Cardiac septum (tissue), 1 donor: Measurements from ENCODE around the gene ILKAP. TPM values are rescaled to one million over a fixed set of nuclear protein-coding genes. Genes with fewer than 3 reads are reported as not detected.

ENCODE experiments used
- DNase-seq: peaks from one replicate; pipeline ENCODE4 v3.0.0-alpha.2; 2020; ENCODE audit warnings: low spot score
- intact Hi-C: fragments of 100-400 bp; cut with DNase I; formaldehyde crosslinking; loops from one replicate; pipeline ENCODE4 v1.14.0; 2022
- total RNA-seq: library from RNA; stranded (reverse); fragmentation: NEBNext Ultra II Directional; extraction: Animal tissue kit (Norgen Biotek cat#: 25700); gene quantifications from one replicate; pipeline ENCODE4 v1.2.1, GENCODE V29; 2021
- donor health status: DM: no; HTN: no; CAD: no.

Gene ILKAP
- total RNA-seq, 1 donor from 2014 or later, result 29.5 TPM

DNA sequence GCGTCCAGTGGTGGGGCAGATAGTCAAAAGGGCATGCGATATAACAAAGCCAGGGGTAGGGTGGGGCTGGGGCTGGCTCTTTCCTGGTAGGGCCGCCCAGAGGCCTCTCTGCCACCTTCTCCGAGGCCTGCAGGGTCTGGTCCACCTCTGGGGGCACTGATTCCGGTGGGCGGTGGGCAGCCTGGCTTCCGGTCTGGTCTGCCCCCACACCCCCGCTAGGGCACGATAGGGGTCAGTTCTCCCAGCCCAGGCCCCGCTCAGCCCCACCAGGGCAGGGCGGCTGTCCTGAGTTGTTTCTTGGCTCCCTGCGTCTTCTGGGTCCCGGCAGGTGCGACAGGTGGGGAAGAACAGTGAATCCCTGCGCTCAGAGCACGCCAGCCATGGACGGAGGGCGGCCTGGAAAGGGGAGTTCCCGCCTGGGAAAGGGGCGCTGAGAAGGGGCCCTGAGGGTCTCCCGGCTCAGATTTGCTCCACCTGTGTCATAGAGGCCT lies 45.4 kb downstream of the ILKAP start:
- DNase-seq, result no peak
- intact Hi-C loops, result no loop called here

DNA sequence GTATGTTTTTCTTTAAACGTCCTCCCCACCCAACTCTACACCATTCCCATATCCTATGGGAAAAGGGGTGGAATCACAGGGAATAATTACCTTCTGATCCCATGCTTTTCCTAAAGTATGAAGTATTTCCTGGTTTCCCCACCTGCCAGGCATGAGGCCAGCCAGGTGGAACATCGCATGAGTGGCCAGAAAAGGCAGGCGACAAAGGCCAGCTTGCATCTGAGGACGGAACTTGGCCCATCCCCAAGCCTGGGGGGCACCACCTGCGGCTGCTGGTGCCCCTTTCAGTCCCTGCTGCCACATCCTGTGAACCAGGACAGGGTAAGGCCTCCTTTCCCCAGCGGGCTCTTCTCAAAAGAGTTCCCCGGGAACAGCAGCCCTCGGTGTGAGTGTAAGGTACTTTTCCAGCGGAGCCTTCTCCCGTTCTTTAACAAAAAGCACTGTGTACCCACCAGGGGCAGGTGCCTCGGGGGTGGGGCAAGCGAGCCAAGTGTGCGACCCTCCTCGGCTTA lies 45.9 kb downstream of the ILKAP start:
- no peak for DNase-seq
- intact Hi-C loops, result no loop called here

DNA sequence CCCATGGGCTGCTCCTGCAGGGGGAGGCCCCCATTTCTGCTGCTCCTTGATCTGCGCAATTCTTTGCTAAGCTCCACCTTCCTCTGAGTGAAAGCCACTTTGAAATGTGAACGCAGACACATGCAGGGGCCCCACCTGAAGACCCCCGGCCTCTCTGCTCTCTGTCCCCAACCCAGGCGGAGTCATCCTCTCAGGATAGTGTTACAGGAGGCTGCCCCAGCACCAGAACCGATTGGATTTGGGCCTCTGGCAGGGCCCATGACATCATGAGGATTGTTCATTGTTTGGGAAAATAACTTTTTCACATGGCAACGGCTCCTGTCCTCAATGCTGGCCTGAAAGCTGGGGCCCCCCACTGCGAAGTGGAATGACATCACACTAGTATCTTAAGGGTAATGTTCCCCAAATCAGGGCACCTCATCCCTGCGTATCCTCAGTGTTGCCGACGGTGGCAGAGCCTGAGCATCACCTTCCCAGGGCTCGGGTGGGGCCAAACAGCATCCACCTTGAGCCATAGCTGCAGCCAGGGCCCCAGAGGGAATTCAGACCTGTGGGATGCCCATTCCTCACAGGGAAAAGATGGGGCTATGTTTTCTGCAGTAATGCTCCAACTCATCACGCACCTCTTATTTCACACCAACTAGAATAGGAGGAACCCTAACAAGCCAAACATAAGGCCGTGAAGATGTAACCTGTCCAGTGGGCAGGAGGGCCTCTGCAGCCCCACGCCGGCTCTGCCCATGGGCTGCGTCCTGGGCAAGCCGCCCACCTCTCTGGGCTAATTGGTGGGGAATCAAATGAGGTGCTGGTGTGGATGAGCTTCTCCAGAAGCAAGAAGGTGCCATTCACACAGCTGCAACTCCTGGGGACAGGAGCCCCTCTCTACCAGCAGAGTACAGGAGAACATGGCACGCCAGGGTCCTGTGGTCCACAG lies 47.5 kb downstream of the ILKAP start:
- no peak for DNase-seq
- intact Hi-C loops, result no loop called here

DNA sequence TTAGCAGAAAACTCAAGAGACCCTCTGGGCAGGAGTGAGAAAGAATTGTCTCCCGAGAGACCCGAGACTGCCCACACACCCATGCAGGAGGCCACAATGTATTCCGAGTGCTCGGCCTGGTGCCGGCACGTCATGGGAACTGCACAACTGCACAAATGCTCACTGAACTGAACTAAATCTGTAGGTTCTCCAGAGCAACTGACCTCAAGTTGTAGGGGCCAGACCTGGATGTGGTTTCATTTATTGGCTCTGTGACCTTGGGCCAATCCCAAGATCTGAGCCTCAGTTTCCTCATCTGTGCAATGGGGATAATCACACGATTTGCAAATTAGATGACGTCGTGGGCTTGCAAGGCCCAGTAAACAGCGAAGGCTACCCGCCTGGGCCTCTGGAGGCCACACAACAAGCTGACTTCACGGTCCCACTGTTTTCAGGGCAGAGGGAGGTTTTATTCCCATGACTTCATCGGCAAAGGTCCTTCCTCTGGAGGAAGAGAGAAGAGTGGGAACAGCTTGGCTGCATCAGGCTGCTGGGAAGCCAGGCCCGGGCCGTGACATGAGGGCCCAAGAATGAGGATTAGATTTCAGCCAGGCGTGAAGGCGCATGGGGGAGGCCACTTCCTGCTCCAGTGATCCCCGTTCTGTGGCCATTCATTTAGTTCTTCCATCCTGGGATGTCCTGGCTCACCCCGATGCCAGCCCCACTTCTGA lies 48.3 kb downstream of the ILKAP start:
- DNase-seq, result no peak
- intact Hi-C loops, result no loop called here

DNA sequence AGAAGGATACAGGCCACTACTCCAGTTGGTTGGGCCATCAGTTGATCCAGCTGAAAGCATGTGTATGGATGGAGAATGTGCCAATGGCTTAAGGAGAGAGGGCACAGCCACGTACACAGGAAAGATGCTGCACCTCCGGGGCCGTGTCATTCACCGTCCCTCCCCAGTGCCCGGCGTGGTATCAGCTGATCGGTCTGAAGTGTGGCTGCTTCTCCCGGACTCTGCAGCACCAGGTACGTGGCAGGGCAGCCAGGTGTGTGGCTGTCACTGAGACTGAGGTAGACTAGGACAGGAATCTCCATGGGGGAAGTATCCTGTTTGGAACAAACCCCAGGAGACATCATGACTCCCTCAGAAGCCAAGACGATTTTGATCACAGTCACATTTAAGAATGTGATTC lies 48.9 kb downstream of the ILKAP start:
- no peak for DNase-seq
- intact Hi-C loops, result no loop called here

DNA sequence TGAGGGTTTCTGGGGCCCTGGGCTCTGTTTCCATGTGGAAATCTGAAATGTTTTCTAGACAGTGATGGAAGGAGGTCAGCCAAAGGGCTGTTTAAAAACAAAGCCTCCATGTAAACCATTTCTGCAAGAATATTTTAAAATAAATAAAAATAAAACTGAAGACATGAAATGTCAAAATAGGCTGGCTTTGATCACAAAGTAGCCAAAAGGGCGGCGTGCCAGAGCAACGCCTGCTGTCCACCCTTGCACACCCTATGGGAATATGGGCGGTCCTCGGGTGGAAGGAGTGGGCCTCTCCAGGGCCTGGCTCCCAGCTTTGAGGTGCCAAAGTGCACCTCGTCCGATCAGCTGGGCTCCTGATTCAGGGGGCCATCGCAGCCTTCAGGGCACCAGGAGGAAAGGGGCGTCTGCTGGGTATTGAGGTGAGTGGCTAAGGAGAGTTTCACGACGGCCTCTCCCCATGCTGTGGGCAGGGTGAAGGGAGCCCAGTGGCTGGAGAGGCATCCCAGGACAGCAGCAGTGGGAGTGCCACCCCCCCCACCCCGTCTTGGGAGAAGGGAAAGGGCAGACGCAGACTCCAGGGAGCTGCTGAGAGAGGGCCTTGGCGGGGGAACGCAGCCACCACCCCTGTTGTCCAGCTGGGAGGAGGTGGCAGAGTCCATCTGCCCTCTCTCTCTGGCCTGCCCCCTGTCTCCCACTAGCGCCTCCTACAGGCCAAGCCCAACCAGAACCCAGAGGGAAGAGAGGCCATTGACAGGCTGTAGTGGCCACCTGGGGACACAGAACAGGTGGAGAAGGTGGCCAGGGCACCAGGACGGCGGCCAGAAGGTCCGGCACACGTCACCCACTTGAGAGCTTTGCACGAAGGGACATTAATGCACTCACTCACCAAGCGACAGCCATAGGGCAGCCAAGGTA lies 50.5 kb downstream of the ILKAP start:
- DNase-seq, result no peak
- intact Hi-C loops, result no loop called here

DNA sequence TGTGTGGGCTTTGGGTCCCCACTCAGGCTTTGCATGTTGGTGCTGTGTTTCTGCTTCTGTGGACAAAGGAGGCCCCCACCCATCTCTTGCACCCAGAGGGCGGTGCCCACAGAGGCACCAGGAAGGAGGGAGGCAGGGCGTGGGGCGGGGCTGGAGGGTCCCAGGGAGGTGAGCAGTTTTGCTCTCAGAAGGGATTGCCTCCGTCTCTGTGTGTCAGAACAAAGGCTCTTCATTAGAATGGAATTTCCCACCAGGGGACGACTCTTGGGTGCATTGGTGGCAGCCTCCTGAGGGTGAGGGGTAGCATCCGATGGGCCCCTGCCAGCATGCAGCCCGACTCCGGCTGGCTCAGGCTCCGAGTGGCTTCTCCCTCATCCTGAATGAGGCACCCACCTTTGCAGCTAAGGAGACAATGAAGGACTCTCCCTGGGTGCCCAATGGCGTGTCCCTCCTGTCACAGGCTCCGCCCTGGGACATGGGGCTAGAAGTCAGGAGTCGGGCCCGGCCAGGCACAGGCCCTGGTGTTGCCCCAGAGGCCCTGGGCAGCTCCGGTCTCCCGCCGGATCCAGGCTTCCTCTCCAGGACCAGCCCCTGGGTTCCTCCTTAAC lies 51.8 kb downstream of the ILKAP start:
- intact Hi-C loops, result no loop called here
- DNase-seq, result no peak

DNA sequence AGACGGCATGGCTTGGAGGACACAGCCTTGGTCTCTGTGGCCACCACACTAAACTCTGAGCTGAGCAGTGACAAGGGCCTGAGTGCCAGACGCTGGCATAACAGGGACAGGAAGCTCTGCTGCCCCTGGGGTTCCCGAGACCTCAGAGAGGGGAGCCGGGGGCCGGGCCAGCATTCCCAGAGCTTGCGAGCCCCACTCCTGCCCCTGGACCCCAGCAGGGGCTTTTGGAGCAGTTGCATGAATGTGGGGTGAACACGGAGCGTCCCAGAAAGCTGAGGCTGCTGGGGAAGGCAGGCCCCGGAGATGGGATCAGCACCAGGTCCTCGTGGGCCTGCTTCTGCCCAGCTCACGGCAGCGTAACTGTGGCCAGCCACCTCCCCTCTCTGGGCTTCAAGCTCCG lies 52.3 kb downstream of the ILKAP start:
- intact Hi-C loops, result no loop called here
- no peak for DNase-seq

DNA sequence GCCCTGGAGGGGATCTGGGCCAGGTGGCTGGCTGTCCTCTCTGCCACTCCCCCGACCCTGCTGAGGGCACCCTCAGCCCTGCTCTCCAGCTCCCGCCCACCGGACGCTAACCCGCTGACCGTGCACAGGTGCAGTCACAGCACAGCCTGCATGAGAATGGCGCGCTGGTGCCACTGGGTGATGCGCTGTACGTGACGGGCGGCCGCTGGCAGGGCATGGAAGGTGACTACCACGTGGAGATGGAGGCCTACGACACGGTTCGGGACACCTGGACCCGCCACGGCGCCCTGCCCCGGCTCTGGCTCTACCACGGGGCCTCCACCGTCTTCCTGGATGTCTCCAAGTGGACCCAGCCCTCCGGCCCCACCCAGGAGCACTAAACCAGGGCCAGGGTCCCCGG lies 52.8 kb downstream of the ILKAP start:
- DNase-seq, result no peak

DNA sequence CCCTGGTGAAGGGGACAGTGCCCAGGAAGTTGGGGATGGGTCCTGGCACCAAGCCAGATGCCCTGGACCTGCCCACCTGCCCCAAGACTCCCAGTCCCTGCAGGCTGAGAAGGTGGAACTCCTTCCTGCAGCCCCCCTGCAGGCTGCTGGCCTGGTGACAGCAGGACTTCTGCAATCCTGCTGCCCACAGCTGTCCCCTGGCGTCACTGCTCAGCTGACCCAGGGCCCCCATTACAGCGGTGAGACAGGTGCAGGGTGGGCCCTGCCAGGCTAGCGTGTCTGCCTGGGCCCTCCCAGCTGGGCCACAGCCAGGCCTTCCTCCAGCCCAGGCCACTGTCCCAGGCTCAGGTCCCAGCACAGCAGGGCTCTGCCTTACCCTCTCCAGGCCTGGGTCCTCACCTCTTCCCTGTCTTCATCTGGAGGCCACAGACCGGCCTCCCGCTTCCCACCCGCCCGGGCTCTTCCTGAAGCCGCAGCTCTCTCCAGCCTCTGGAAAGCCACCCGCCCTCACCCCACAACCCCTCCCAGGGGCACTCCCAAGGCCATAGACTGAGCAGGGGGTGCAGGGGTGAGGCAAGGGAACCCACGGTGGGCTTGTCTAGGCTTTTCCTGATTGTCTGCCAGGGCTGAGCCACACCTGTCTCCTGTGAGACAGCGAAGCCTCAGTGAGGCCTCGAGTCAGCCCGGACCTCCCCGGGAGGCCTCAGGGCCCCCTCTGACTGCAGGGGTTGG lies 53.5 kb downstream of the ILKAP start:
- no peak for DNase-seq
- intact Hi-C loops, result no loop called here

More for the DNA sequence above, 52.8 kb downstream of the ILKAP start:
- intact Hi-C loops, result no loop called here

DNA sequence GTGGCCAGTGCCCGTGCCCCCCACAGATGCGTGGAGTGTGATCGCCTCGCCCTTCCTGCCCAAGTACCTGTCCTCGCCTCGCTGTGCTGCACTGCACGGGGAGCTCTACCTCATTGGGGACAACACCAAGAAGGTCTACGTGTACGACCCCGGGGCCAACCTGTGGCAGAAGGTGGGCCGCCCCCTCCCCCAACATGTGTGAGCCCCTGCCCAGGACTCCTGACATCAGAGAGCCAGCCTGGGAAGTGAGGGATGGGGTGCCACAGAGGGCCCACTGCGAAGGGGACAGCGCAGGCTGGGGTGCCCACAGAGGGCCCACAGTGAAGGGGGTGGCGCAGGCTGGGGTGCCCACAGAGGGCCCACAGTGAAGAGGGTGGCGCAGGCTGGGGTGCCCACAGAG lies 54.5 kb downstream of the ILKAP start:
- no peak for DNase-seq
- intact Hi-C loops, result no loop called here

DNA sequence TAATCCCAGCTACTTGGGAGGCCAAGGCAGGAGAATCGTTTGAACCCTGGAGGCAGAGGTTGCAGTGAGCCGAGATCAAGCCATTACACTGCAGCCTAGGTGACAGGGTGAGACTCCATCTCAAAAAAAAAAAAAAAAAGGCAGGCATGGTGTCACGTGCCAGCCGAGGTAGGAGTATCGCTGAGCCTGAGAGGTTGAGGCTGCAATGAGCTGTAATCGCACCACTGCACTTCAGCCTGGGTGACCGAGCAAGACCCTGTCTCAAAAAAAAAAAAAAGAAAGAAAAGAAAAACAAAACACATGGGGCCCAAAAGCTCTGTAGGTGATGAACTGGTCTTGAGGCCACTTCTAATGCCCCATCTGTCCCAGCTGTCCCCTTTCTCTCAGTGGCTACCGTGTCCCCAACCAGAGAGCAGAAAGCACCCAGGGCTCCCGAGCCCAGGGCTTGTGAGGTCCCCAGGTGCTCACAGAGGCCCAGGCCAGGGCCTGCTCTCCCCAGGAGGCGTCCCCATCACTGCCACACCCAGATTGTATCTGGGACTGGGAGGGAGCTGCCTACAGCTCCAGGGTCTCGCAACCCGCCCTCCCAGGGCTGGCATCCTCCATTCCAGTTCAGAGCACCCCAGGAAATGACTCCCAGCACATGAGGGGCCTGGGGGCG lies 56.5 kb downstream of the ILKAP start:
- intact Hi-C loops, result no loop called here
- DNase-seq, result no peak

DNA sequence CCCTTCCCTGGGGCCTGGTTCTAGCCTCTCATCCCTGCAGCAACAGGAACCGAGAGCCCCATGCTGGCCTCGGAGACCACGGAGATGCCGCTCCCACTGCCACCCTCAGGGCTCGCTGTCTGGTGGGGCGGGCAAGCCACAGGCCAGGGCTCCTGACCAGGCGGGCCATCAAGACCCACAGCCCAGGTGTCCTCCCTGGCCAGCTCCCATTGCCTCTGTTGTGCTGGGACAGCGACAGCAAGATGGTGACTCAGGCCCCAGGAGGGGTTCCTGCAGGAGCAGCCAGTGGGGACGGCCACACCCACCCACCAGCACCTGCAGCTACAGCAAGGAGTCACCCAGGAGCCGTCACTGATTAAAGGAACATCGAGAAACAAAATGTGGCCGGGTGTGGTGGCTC lies 57.6 kb downstream of the ILKAP start:
- intact Hi-C loops, result no loop called here

DNA sequence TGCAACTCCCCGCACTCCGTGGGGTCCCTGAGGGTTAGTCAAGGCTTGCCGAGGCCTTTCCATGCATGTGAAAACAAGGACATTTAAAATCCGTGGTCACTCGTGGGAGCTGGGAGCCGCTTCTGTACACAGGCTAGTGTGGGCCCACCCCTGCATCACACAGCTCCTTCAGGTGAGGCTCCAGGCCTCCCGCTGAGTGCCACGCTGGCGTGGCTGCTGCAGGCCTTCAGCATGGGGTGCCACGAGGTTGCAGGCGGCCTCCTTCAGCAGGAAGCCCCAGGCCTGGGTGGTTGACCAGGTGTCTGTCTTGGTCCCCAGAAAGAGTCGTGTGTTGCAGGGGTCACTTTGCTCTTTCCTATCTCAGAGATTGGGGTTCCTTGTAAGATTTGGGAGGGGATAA lies 58.4 kb downstream of the ILKAP start:
- no peak for DNase-seq
- intact Hi-C loops, result no loop called here

More for the DNA sequence above, 57.6 kb downstream of the ILKAP start:
- no peak for DNase-seq

DNA sequence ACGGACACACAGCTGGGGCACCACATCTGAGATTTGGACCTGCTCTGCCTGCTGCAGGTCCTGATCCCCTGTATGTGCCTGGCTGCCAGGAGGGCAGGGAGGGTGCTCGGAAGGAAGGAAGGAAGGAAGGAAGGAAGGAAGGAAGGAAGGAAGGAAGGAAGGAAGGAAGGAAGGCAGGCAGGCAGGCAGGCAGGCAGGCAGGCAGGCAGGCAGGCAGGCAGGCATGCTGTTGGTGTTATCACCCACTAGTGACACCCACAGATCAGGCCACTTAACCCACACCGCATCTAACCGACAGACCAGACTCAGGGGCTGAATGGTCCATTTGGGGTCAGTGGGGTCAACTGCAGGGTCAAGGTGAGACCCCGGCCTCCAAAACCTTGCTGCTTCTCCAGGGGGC lies 59.2 kb downstream of the ILKAP start:
- DNase-seq, result no peak
- intact Hi-C loops, result no loop called here

DNA sequence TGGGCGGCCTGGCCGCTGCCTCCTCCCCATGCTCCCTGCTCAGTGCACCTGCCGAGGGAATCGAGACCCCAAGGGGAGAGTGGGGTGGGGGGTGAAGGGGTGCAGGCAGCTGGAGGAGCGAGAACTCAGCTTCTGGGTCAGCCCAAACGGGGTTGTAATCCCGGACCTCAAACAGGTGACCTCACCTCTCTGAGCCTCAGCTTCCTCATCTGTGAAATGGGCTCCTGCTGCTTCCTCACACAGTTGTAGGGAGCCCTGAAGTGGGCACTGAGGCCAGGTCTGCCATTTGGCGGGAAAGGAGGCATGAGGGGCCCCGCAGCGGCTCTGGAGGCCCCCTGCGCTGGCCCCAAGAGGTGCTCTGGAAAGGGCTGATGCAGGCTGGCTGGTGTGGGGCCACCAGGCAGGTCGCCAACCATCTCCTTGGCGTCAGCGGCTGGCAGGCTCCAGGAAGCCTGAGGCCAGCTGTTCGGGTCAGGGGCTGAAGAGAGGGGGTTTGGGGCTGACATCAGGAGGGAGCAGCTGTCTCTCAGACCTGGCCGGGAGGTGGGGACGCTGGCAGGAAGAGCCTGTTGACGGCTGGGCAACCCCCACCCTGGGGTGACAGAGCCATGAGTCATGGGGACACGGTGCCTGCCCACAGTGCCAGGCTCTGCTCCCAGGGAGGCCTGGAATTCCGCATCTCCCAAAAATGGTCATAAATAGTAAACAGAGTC lies 60.1 kb downstream of the ILKAP start:
- intact Hi-C loops, result no loop called here

More for the DNA sequence above, 60.1 kb downstream of the ILKAP start:
- no peak for DNase-seq
